Measurements from ENCODE around the gene MAPKAPK3.

DNA sequence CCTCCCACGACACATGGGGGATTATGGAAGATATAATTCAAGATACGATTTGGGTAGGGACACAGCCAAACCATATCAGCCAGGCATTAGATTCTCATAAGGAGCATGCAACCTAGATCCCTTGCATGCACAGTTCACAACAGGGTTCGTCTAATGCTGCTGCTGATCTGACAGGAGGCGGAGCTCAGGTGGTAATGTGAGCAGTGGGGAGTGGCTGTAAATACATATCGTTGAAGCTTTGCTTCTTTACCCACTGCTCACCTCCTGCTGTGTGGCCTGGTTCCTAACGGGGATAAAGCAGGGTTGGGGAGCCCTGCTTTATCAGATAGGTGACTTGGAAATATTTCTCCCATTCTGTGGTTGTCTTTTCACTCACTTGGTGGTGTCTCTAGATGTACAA, 72.6 kb downstream of the MAPKAPK3 start:
- TF ChIP-seq POLR2A (IDR thresholded peaks at IDR 0.05; ENCODE audit: low read depth, low read length) (no peak), POLR2AphosphoS5 (IDR thresholded peaks at IDR 0.05; ENCODE audit: low read depth, low read length) (no peak), TAF1 (IDR thresholded peaks at IDR 0.05; ENCODE audit: low read depth, low read length) (no peak), PAX5 (IDR thresholded peaks at IDR 0.05; ENCODE audit: insufficient read depth, low read length, severe bottlenecking) (no peak), SPI1 (IDR thresholded peaks at IDR 0.05; ENCODE audit: low read depth, low read length) (no peak)

Data from GM12891 (cell line).